IMR-90 (cell line): Measurements from ENCODE around the gene FOXC2. TPM values are rescaled to one million over a fixed set of nuclear protein-coding genes. Genes with fewer than 3 reads are reported as not detected.

ENCODE experiments used
- ATAC-seq: fragments of 200-7000 bp; cut with Tn5 transposase; 2 replicates; pipeline ENCODE4 v1.9.1; 2020; ENCODE audit warnings: low read depth, mild to moderate bottlenecking, moderate library complexity
- BruUV-seq: library from RNA; stranded (reverse); fragments of 400-500 nt; replicated peaks from 2 replicates; lab custom pipeline; 2021; lab: Mats Ljungman, UMichigan
- CTCF ChIA-PET: fragments of 300-600 bp; formaldehyde crosslinking; extraction: SDS; loops from one replicate; lab custom pipeline; 2021; ENCODE audit warnings: antibody characterized with exemption; lab: Yijun Ruan, JAX
- POLR2A ChIA-PET: fragments of 300-600 bp; sonication (Branson Sonifier 250); formaldehyde crosslinking; loops from one replicate; lab custom pipeline; 2022; ENCODE audit warnings: antibody characterized with exemption; ENCODE audit not compliant: unreplicated experiment; lab: Charles Lee
- DNase-seq: peaks from one replicate; pipeline ENCODE4 v3.0.0; 2013
- H2AFZ ChIP-seq: replicated peaks from 2 replicates; pipeline ENCODE3; 2013; ENCODE audit warnings: low read length, mild to moderate bottlenecking; ENCODE audit not compliant: poor library complexity
- H2AK5ac ChIP-seq: 2 replicates; pipeline ENCODE4 v1.6.1; 2013; ENCODE audit warnings: low read depth, low read length, inconsistent platforms
- H2AK9ac ChIP-seq: replicated peaks from 2 replicates; pipeline ENCODE3; 2013; ENCODE audit warnings: mild to moderate bottlenecking, low read depth, low read length, moderate library complexity; ENCODE audit not compliant: poor library complexity
- H2BK120ac ChIP-seq: 2 replicates; pipeline ENCODE4 v1.6.1; 2013; ENCODE audit warnings: low read depth, low read length, inconsistent platforms
- H2BK15ac ChIP-seq: 3 replicates; pipeline ENCODE4 v1.6.1; 2013; ENCODE audit warnings: low read depth, low read length, inconsistent platforms
- H2BK20ac ChIP-seq: 2 replicates; pipeline ENCODE4 v1.6.1; 2013; ENCODE audit warnings: low read depth, mild to moderate bottlenecking, inconsistent platforms, low read length, moderate library complexity
- H2BK5ac ChIP-seq: 2 replicates; pipeline ENCODE4 v1.6.1; 2013; ENCODE audit warnings: mild to moderate bottlenecking, low read depth, low read length, inconsistent platforms; ENCODE audit not compliant: poor library complexity, severe bottlenecking
- H3K14ac ChIP-seq: replicated peaks from 2 replicates; pipeline ENCODE4 v1.6.1; 2013; ENCODE audit warnings: low read depth, low read length, inconsistent platforms
- H3K18ac ChIP-seq: 2 replicates; pipeline ENCODE4 v1.6.1; 2013; ENCODE audit warnings: low read depth, low read length, control low read depth
- H3K23ac ChIP-seq: 2 replicates; pipeline ENCODE4 v1.6.1; 2013; ENCODE audit warnings: low read depth, low read length, inconsistent platforms
- H3K27ac ChIP-seq: 2 replicates; pipeline ENCODE4 v1.5.1; 2013; ENCODE audit warnings: mild to moderate bottlenecking, control low read depth, low read length; ENCODE audit not compliant: insufficient read depth
- H3K27me3 ChIP-seq: 2 replicates; pipeline ENCODE4 v1.6.1; 2013; ENCODE audit warnings: low read length; ENCODE audit not compliant: control insufficient read depth, insufficient read depth
- H3K36me3 ChIP-seq: 2 replicates; pipeline ENCODE4 v1.6.1; 2013; ENCODE audit warnings: low read length, mixed read lengths; ENCODE audit not compliant: control insufficient read depth, insufficient read depth
- H3K4ac ChIP-seq: 2 replicates; pipeline ENCODE4 v1.6.1; 2013; ENCODE audit warnings: low read depth, low read length, inconsistent platforms
- H3K4me1 ChIP-seq: 2 replicates; pipeline ENCODE4 v1.6.1; 2013; ENCODE audit warnings: low read length, mixed read lengths; ENCODE audit not compliant: control insufficient read depth, insufficient read depth
- H3K4me2 ChIP-seq: 2 replicates; pipeline ENCODE4 v1.6.1; 2013; ENCODE audit warnings: low read depth, mild to moderate bottlenecking, control low read depth, low read length, moderate library complexity
- H3K4me3 ChIP-seq: 2 replicates; pipeline ENCODE4 v1.5.1; 2013; ENCODE audit warnings: low read depth, mild to moderate bottlenecking, control low read depth, low read length, moderate library complexity; ENCODE audit not compliant: insufficient read depth
- H3K56ac ChIP-seq: 2 replicates; pipeline ENCODE4 v1.6.1; 2013; ENCODE audit warnings: low read length, inconsistent platforms; ENCODE audit not compliant: insufficient read depth; ENCODE audit errors: extremely low read depth
- H3K79me1 ChIP-seq, 2 experiments: 2 replicates each; pipeline ENCODE4 v1.6.1; 2013; ENCODE audit warnings: low read length in 2 of 2, inconsistent platforms in 1 of 2, low read depth in 1 of 2
- H3K9ac ChIP-seq: 2 replicates; pipeline ENCODE4 v1.6.1; 2013; ENCODE audit warnings: low read depth, low read length, control low read depth
- H3K9me1 ChIP-seq: 2 replicates; pipeline ENCODE4 v1.6.1; 2013; ENCODE audit warnings: low read length, inconsistent platforms; ENCODE audit not compliant: insufficient read depth
- H3K9me3 ChIP-seq: 2 replicates; pipeline ENCODE4 v1.6.1; 2013; ENCODE audit warnings: low read length; ENCODE audit not compliant: control insufficient read depth, insufficient read depth
- H4K20me1 ChIP-seq: 2 replicates; pipeline ENCODE4 v1.6.1; 2013; ENCODE audit warnings: low read length, inconsistent platforms; ENCODE audit not compliant: insufficient read depth
- H4K5ac ChIP-seq: 2 replicates; pipeline ENCODE4 v1.6.1; 2013; ENCODE audit warnings: mild to moderate bottlenecking, low read depth, low read length, control low read depth
- H4K8ac ChIP-seq, 2 experiments: 2 replicates each; pipeline ENCODE4 v1.6.1; 2013; ENCODE audit warnings: low read depth in 2 of 2, low read length in 2 of 2, control low read depth in 1 of 2, inconsistent platforms in 1 of 2
- H4K91ac ChIP-seq: 2 replicates; pipeline ENCODE4 v1.6.1; 2013; ENCODE audit warnings: low read depth, low read length, inconsistent platforms; ENCODE audit not compliant: insufficient read depth
- BHLHE40 ChIP-seq: fragments of 150-350 bp; IDR thresholded peaks from 2 replicates; pipeline ENCODE4 v1.6.1; 2016; ENCODE audit warnings: mild to moderate bottlenecking, low read depth, low read length
- CEBPB ChIP-seq: IDR thresholded peaks from 2 replicates; pipeline ENCODE4 v1.6.1; 2012; ENCODE audit warnings: low read depth, low read length, improper control_type of control experiment
- CHD1 ChIP-seq: IDR thresholded peaks from 2 replicates; pipeline ENCODE4 v1.6.1; 2012; ENCODE audit warnings: low read depth, low read length, improper control_type of control experiment
- FOS ChIP-seq: fragments of 150-350 bp; IDR thresholded peaks from 2 replicates; pipeline ENCODE4 v1.6.1; 2016; ENCODE audit warnings: low read depth, low read length
- MAFK ChIP-seq: IDR thresholded peaks from 2 replicates; pipeline ENCODE4 v1.6.1; 2012; ENCODE audit warnings: low read depth, low read length, improper control_type of control experiment
- MAZ ChIP-seq: IDR thresholded peaks from 2 replicates; pipeline ENCODE4 v1.6.1; 2012; ENCODE audit warnings: low read depth, mild to moderate bottlenecking, low read length, improper control_type of control experiment, moderate library complexity, borderline replicate concordance
- MXI1 ChIP-seq: IDR thresholded peaks from 2 replicates; pipeline ENCODE4 v1.6.1; 2012; ENCODE audit warnings: low read depth, mild to moderate bottlenecking, low read length, moderate library complexity, borderline replicate concordance
- NFE2L2 ChIP-seq: fragments of 150-350 bp; IDR thresholded peaks from 2 replicates; pipeline ENCODE4 v1.6.1; 2016; ENCODE audit warnings: low read depth, mild to moderate bottlenecking, low read length
- POLR2A ChIP-seq: IDR thresholded peaks from 2 replicates; pipeline ENCODE4 v1.6.1; 2012; ENCODE audit warnings: mild to moderate bottlenecking, low read depth, low read length
- RAD21 ChIP-seq: IDR thresholded peaks from 2 replicates; pipeline ENCODE4 v1.6.1; 2012; ENCODE audit warnings: low read length, improper control_type of control experiment
- RCOR1 ChIP-seq: IDR thresholded peaks from 2 replicates; pipeline ENCODE4 v1.6.1; 2012; ENCODE audit warnings: mild to moderate bottlenecking, low read length, improper control_type of control experiment; ENCODE audit not compliant: insufficient replicate concordance
- RFX5 ChIP-seq: IDR thresholded peaks from 2 replicates; pipeline ENCODE4 v1.8.0; 2012; ENCODE audit warnings: low read depth, mild to moderate bottlenecking, low read length, moderate library complexity
- SMC3 ChIP-seq: fragments of 150-350 bp; IDR thresholded peaks from 2 replicates; pipeline ENCODE4 v1.6.1; 2016; ENCODE audit warnings: low read depth, mild to moderate bottlenecking, antibody characterized with exemption, low read length, moderate library complexity
- WGBS, 2 experiments: methylation state at CpG; one replicate each; pipeline versions ENCODE4 v1.1.5 to v1.1.7; 2013; ENCODE audit warnings: missing lambda C conversion rate in 2 of 2; ENCODE audit not compliant: insufficient read length in 1 of 2; ENCODE audit errors: extremely low coverage in 2 of 2; 5-methylcytosine and 5-hydroxymethylcytosine counted together
- dilution Hi-C: fragments of 300-500 bp; cut with HindIII; formaldehyde crosslinking; loops from one replicate; pipeline ENCODE4 v1.14.3; 2018; ENCODE audit warnings: low sequenced_read_pairs; ENCODE audit not compliant: unreplicated experiment
- in situ Hi-C: fragments of 300-500 bp; cut with MboI; formaldehyde crosslinking; loops from 3 replicates; pipeline ENCODE4 v1.14.3; 2019; ENCODE audit warnings: low sequenced_read_pairs, inconsistent platforms, mixed read lengths
- intact Hi-C: fragments of 100-400 bp; cut with micrococcal nuclease; formaldehyde crosslinking; loops from 2 replicates; pipeline ENCODE4 v1.10.0; 2022
- polyA plus RNA-seq, 3 experiments: library from polyadenylated mRNA; depleted of rRNA; stranded (reverse); fragments of >200 nt; gene quantifications; 2 replicates each; pipeline ENCODE4 v1.2.3, GENCODE V29; 2012; ENCODE audit warnings: low replicate concordance in 1 of 3
- total RNA-seq: library from RNA; depleted of rRNA; stranded (reverse); fragments of >200 nt; gene quantifications from 2 replicates; pipeline ENCODE4 v1.2.3, GENCODE V29; 2012
- TF ChIP-seq, protein P1 (sequence below): fragments of 150-350 bp; IDR thresholded peaks from 2 replicates; pipeline ENCODE4 v1.6.1; 2017; ENCODE audit warnings: mild to moderate bottlenecking, antibody characterized with exemption, low read length, low read depth
- TF ChIP-seq, protein P2 (sequence below): fragments of 150-350 bp; IDR thresholded peaks from 2 replicates; pipeline ENCODE4 v1.6.1; 2016; ENCODE audit warnings: low read depth, mild to moderate bottlenecking, low read length, moderate library complexity, borderline replicate concordance

FOXC2 gene
- total and polyA plus RNA-seq, 2 of the 4 experiments (the other 2 are of a cell fraction): 0.90 to 6.4 TPM

DNA sequence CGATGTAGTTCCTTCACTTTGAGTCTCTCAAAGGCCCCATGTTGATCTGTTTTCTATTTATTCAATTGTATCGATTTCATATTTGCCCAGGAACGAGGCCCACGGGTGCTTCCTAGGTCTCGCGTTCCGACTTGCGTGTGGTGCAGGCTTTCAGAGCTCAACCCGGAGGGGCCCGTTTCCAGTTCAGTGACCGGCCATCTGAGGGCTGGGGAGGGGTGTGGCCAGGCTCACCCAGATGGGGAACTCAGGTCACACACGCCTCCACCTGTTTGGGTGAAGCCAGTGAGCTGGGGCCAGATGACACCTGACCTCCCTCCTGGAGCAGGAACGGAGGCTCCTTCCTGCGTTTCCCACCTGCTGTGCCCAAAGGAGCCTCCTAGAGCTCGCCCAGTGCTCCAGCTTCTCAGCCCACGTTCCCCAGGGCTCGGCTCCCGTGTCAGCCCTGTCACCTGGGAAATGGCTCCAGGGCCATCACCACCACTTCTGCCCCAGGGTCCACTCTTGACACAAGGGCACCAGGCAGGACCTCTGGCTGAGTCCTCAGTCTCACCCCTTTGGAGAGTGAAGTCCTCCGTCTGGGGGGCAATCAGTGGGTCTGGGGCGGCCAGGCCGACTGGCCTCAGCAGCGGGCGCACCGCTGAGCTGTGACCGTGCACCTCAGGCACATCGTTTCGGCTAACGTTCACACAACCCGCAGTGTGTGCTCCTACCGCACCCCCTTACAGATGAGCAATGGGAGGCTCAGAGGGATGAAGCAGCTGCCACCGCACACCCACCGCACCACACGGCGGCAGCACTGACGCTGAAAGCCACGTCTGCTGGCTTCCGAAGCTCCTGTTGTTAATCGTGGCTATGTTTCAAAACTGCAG, 38.3 kb upstream of the FOXC2 start:
- Histone ChIP-seq H3K4ac (no peak overlapping the region), H3K23ac (no peak overlapping the region), H2AK5ac (no peak overlapping the region), H2AK9ac (no peak overlapping the region), H3K4me2 (no peak overlapping the region), H4K91ac (no peak overlapping the region), H3K14ac (no peak overlapping the region), H2AFZ (no peak overlapping the region), H4K5ac (no peak overlapping the region), H3K36me3 (peaks cover 2% of the 10 kb centered on the region; the same call in 1 of the 2 replicates), H2BK120ac (no peak overlapping the region), H3K27ac (no peak overlapping the region), H3K9me3 (no peaks in the 10 kb centered on the region), H2BK5ac (no peak overlapping the region), H4K20me1 (no peaks in the 10 kb centered on the region), H3K4me1 (no peaks in the 10 kb centered on the region), H3K27me3 (no peaks in the 10 kb centered on the region), H3K4me3 (no peak overlapping the region), H2BK20ac (no peak overlapping the region), H3K79me1 (no peaks in the 10 kb centered on the region), H3K9me1 (no peaks in the 10 kb centered on the region), H2BK15ac (no peak overlapping the region), H3K9ac (no peak overlapping the region), H3K18ac (no peak overlapping the region), H4K8ac (no peak overlapping the region), H3K56ac (no peak overlapping the region)
- intact Hi-C loops: no loop called here
- TF ChIP-seq, protein P1, sequence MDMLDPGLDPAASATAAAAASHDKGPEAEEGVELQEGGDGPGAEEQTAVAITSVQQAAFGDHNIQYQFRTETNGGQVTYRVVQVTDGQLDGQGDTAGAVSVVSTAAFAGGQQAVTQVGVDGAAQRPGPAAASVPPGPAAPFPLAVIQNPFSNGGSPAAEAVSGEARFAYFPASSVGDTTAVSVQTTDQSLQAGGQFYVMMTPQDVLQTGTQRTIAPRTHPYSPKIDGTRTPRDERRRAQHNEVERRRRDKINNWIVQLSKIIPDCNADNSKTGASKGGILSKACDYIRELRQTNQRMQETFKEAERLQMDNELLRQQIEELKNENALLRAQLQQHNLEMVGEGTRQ: no peak
- TF ChIP-seq NFE2L2 (no peak), SMC3 (no peak), MAFK (no peak), MXI1 (no peak), POLR2A (no peak), CHD1 (no peak), BHLHE40 (no peak), CEBPB (no peak), RCOR1 (no peak), RFX5 (no peak), FOS (no peak), MAZ (no peak), RAD21 (no peak)
- TF ChIP-seq, protein P2, sequence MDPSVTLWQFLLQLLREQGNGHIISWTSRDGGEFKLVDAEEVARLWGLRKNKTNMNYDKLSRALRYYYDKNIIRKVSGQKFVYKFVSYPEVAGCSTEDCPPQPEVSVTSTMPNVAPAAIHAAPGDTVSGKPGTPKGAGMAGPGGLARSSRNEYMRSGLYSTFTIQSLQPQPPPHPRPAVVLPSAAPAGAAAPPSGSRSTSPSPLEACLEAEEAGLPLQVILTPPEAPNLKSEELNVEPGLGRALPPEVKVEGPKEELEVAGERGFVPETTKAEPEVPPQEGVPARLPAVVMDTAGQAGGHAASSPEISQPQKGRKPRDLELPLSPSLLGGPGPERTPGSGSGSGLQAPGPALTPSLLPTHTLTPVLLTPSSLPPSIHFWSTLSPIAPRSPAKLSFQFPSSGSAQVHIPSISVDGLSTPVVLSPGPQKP: no peak
- CTCF ChIA-PET: no interaction called here
- no peak for DNase-seq
- 92% methylated on average over 28 of the region's 38 CpGs; no CpG with 5 or more reads in 1 of the 2 experiments for WGBS, 2 experiments
- no peak for ATAC-seq
- POLR2A ChIA-PET: interaction anchor here (0.6 kb wide), 1 partner anchor 547 kb away, joined by 3 read pairs; no protein-coding TSS in a partner anchor
- BruUV-seq: no TSS peak
- in situ Hi-C loops: no loop called here
- dilution Hi-C loops: no loop called here
